WERI-Rb-1 (cell line): Measurements from ENCODE around the gene ATF3.

Experiments
- DNase-seq: peaks from one replicate; pipeline ENCODE4 v3.0.0-alpha.2; 2020
- H3K27ac ChIP-seq: fragments of 250-450 bp; sonication (Bioruptor Pico); 2 replicates; pipeline ENCODE4 v1.5.1; 2020; ENCODE audit warnings: mild to moderate bottlenecking, moderate library complexity
- H3K27me3 ChIP-seq: fragments of 250-450 bp; sonication (Bioruptor Pico); 2 replicates; pipeline ENCODE4 v1.5.1; 2021; ENCODE audit warnings: mild to moderate bottlenecking, low read depth, moderate library complexity; ENCODE audit not compliant: insufficient read depth, severe bottlenecking
- H3K36me3 ChIP-seq: fragments of 250-450 bp; sonication (Bioruptor Pico); 2 replicates; pipeline ENCODE4 v1.5.1; 2020; ENCODE audit warnings: mild to moderate bottlenecking, moderate library complexity
- H3K4me3 ChIP-seq: 2 replicates; pipeline ENCODE4 v1.5.1; 2011; ENCODE audit warnings: low read depth, mild to moderate bottlenecking, control low read depth, low read length
- H3K9me3 ChIP-seq: fragments of 250-450 bp; sonication (Bioruptor Pico); 2 replicates; pipeline ENCODE4 v1.5.1; 2021; ENCODE audit warnings: mild to moderate bottlenecking, moderate library complexity; ENCODE audit not compliant: severe bottlenecking
- TF ChIP-seq, protein P1 (sequence below): IDR thresholded peaks from 2 replicates; pipeline ENCODE4 v1.5.1; 2011; ENCODE audit warnings: low read depth, mild to moderate bottlenecking, control low read depth, inconsistent platforms, low read length

Gene ATF3

DNA sequence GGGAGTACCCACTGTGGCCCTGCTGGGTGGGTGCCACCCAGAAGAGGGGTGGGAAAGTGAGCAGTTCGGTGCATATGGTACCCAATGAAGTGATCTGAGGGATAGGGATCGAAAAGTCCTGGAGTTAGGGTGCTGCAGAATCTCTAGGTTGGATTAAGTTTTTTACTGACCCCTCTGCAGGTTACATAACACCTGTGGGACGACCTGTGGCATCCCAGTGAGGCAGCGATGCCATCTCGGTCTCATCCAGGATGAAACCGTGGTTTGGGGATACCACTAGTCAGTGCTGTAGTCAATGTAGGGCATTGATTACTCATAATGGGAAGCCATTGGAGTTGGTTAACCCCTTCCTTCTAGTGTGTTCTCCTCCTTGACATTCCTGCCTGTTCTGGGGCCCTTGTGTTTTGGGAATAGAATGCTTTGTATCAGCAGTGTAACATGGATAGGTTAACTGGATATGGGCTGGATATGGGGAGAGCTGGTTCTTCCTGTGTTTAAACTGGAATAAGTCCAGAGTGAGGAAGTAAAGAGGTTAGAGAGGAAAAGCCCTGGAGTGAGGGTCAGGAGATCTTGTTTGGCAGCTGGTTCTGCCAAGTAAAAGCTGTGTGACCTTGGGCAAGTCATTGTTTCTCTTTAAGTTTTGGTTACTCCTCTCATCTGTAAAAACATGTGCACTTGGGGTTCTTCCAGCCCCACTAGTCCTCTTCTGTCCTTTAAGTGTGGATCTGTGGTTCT, 42.8 kb upstream of the ATF3 start:
- TF ChIP-seq, protein P1, sequence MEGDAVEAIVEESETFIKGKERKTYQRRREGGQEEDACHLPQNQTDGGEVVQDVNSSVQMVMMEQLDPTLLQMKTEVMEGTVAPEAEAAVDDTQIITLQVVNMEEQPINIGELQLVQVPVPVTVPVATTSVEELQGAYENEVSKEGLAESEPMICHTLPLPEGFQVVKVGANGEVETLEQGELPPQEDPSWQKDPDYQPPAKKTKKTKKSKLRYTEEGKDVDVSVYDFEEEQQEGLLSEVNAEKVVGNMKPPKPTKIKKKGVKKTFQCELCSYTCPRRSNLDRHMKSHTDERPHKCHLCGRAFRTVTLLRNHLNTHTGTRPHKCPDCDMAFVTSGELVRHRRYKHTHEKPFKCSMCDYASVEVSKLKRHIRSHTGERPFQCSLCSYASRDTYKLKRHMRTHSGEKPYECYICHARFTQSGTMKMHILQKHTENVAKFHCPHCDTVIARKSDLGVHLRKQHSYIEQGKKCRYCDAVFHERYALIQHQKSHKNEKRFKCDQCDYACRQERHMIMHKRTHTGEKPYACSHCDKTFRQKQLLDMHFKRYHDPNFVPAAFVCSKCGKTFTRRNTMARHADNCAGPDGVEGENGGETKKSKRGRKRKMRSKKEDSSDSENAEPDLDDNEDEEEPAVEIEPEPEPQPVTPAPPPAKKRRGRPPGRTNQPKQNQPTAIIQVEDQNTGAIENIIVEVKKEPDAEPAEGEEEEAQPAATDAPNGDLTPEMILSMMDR: no peak
- Histone ChIP-seq H3K9me3 (peaks cover 5% of the 10 kb centered on the region), H3K27ac (no peak overlapping the region), H3K27me3 (no peaks in the 10 kb centered on the region), H3K4me3 (no peak overlapping the region), H3K36me3 (no peaks in the 10 kb centered on the region)
- DNase-seq: no peak

DNA sequence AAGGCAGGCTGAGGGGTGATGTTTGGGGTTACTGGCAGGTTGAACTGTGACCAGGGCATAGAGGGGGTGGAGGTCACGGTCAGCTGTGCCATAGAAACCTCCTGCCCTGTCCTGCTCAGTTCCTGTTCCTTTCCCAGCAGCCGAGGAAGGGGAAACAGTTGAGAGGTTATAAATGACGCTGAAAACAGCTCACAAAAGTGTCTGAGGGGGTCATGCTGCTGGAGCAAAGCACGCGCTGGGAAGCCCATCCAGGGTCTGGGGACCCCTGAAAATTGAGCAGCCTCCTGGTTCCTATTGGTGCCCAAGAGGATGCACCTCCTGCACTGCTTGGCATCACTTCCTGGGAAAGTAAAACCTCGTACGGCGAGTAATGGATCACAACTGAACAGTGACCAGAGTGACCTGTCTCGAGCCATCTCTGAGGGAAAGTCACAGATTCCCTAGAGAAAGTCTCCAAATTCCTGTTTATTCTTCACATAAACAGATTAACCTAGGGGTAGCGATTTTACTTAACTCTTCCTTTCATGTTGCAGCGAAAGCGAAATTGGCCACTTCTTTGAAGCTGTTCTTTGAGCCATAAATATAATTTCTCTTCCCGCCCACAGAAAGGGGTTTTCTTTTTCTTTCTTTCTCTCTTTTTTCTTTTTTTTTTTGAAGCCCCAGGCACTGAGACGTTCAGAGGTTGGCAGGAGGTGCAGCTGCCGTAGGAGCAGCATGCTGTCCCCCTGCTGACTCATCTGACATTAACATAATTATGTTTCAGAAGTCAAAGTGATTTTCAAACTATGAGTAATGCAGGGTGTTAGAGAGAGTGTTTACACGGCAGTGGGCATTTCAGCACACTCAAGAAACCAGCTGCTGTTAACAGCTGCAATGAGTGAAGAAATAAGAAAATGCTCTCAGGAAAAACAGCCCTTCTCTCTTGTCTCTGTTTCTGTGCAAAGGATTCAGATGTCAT, 41.8 kb upstream of the ATF3 start:
- TF ChIP-seq, protein P1: no peak
- Histone ChIP-seq H3K27me3 (no peaks in the 10 kb centered on the region), H3K27ac (no peak overlapping the region), H3K4me3 (no peak overlapping the region), H3K36me3 (no peaks in the 10 kb centered on the region), H3K9me3 (peaks cover 5% of the 10 kb centered on the region)
- no peak for DNase-seq

DNA sequence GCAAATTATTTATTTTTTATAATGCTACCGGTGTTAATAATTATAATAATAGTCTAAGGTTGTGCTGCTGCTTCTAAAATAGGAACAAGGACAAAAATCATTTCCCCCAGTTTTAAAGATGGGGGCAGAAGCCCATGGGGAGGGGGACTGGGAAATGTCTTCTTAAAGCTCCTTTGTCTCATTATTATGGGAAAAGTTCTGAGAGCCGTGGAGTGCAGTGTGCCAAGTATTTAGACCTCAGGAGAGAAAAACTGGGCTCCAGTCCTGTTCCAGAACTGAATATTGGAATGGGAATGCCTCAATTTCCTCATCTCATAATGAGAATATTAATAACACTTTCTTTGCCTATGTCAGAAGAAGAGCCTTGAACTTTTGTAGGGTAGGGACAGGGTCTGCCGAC, 40.9 kb upstream of the ATF3 start:
- no peak for DNase-seq
- Histone ChIP-seq H3K4me3 (no peak overlapping the region), H3K27ac (no peak overlapping the region), H3K36me3 (no peaks in the 10 kb centered on the region), H3K9me3 (peaks cover 2% of the 10 kb centered on the region), H3K27me3 (no peaks in the 10 kb centered on the region)
- TF ChIP-seq, protein P1: no peak

DNA sequence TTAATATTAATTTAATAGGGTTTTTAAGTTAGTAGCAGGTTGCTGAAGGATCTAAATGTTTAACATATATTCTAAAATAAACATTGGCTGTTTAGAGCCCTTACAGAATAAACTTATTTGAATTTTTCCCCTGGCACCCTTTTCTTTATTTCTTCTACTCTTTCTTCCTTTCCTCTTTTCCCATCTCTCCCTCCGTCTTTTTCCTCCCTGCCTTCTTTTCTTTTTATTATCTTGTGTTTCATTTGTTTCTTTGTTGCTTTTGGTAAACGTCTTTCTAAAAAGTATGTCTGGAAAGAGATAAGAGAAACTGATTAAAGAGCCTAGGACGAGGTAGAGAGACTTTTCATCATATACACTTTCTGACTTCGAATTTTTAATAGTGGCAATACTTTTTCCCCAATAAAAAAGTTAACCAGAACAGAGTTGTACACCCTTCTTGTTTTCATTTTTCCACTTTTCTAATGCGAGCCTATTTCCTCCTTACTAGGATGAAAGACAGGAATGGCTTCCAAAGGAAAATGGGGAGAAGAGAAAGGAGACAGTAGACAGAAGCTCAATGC, 39.5 kb upstream of the ATF3 start:
- H3K27me3 ChIP-seq: no peaks in the 10 kb centered on the region
- H3K27ac ChIP-seq: no peak overlapping the region
- H3K9me3 ChIP-seq: no peaks in the 10 kb centered on the region
- no peak for DNase-seq
- no peak overlapping the region for H3K4me3 ChIP-seq
- no peaks in the 10 kb centered on the region for H3K36me3 ChIP-seq
- TF ChIP-seq, protein P1: no peak

DNA sequence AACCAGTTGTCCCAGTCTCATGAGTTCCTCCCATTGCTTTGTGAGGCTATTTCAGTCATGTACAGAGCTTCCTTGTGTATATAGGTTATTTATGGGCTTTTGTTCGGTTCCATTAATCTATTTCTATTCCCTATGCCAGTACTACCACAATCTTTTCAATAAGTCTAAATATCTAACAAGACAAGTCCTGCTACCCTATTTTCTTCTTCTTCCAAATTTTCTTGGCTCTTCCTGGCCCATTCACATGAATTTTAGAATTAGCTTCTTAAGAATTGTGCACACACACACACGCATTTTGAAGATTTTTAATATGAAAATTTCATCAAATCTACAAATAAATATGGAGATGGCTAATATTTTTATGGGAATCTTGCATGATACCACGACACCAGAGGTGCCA, 33.8 kb upstream of the ATF3 start:
- no peak overlapping the region for H3K27ac ChIP-seq
- TF ChIP-seq, protein P1: no peak
- H3K9me3 ChIP-seq: no peaks in the 10 kb centered on the region

More for the DNA sequence above, 33.8 kb upstream of the ATF3 start:
- Histone ChIP-seq H3K27me3 (no peaks in the 10 kb centered on the region), H3K4me3 (no peak overlapping the region), H3K36me3 (no peaks in the 10 kb centered on the region)
- DNase-seq: no peak
